Measurements from ENCODE around the gene SPATA12. TPM values are rescaled to one million over a fixed set of nuclear protein-coding genes. Genes with fewer than 3 reads are reported as not detected.

Gene SPATA12
- total RNA-seq, 1 experiment from 2014 or later = 0.22 TPM

DNA sequence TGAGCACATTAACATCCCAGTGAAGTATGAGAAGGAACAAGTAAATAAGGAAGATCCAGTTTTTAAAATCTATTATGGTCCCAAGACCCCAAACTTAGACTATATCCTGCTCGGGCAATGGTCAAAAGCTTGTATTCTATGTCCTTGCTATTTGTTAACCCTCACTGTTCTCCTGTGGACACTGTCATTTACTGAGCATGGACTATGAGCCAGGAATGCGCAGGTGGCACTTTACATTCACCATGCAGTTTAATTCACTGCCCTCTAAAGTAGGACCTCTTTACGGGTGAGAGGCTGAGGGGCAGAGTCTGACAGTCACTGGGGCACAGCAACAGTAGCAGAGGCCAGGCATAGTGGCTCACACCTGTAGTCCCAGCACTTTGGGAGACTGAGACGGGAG is 28.6 kb downstream of the SPATA12 start:
- no peak for DNase-seq
- H3K79me1 ChIP-seq (ENCODE audit: insufficient read depth, low read depth, low read length, poor library complexity, severe bottlenecking) = no peaks in the 10 kb centered on the region
- H3K27me3 ChIP-seq (ENCODE audit: insufficient read depth, low read length) = no peaks in the 10 kb centered on the region
- whole genome bisulfite sequencing (ENCODE audit: extremely low coverage, insufficient read length, low lambda C conversion rate) = no CpG with 5 or more reads among the region's 4 CpGs
- no peak overlapping the region for H3K27ac ChIP-seq (ENCODE audit: insufficient read length, low read depth, low read length)
- no peak overlapping the region for H2BK12ac ChIP-seq (ENCODE audit: insufficient read length, low read depth, low read length)
- peaks cover 2% of the 10 kb centered on the region for H4K20me1 ChIP-seq (ENCODE audit: control insufficient read depth, insufficient read depth, insufficient read length)
- H4K91ac ChIP-seq (ENCODE audit: insufficient read length, low read depth, low read length) = no peak overlapping the region
- no peak overlapping the region for H3K27ac Mint-ChIP-seq
- H4K5ac ChIP-seq (ENCODE audit: insufficient read length, low read depth, low read length) = no peak overlapping the region
- no peak overlapping the region for H3K9ac ChIP-seq (ENCODE audit: extremely low read depth, insufficient read length, low read length)
- H3K4ac ChIP-seq (ENCODE audit: low read depth, low read length) = no peak overlapping the region
- H3K4me1 ChIP-seq (ENCODE audit: insufficient read depth, low read length) = no peaks in the 10 kb centered on the region
- no peak overlapping the region for H4K8ac ChIP-seq (replicated peaks; ENCODE audit: insufficient read length, low read depth, low read length)
- H3K18ac ChIP-seq (ENCODE audit: insufficient read length, low read depth, low read length) = no peak overlapping the region
- H3K4me3 Mint-ChIP-seq = no peak overlapping the region
- H3K9me3 Mint-ChIP-seq = no peaks in the 10 kb centered on the region
- no peaks in the 10 kb centered on the region for H3K79me2 ChIP-seq (ENCODE audit: insufficient read depth, low read length)
- H2BK5ac ChIP-seq (ENCODE audit: insufficient read length, low read length) = no peak overlapping the region
- H2BK15ac ChIP-seq (ENCODE audit: low read depth, low read length) = no peak overlapping the region
- no peak overlapping the region for H3K23ac ChIP-seq (ENCODE audit: insufficient read length, low read depth, low read length)
- no peak overlapping the region for H2AFZ ChIP-seq (ENCODE audit: low read length)
- H3K56ac ChIP-seq (ENCODE audit: insufficient read length, low read depth, low read length) = no peak overlapping the region
- no peak overlapping the region for H3K14ac ChIP-seq (ENCODE audit: insufficient read depth, low read length)
- peaks cover 3 to 11% of the 10 kb centered on the region in 2 experiments; a peak in 3 of 4 replicates for H3K4me1 Mint-ChIP-seq
- H3K36me3 Mint-ChIP-seq (ENCODE audit: insufficient read depth in 1 of 3, low read depth in 3 of 3) = peaks cover 0 to 4% (median 0%) of the 10 kb centered on the region in 3 experiments; a peak in 3 of 7 replicates
- H3K23me2 ChIP-seq (ENCODE audit: insufficient read length, low read depth, low read length, poor library complexity, severe bottlenecking) = no peaks in the 10 kb centered on the region
- no peak overlapping the region for H2BK120ac ChIP-seq (ENCODE audit: low read depth, low read length, poor library complexity, severe bottlenecking)
- no peak overlapping the region for H3K4me2 ChIP-seq (ENCODE audit: insufficient read depth, insufficient read length, low read length)
- H2BK20ac ChIP-seq (ENCODE audit: low read depth, low read length, poor library complexity, severe bottlenecking) = no peak overlapping the region
- H3T11ph ChIP-seq (ENCODE audit: low read length) = no peak overlapping the region
- H3K9me3 ChIP-seq (ENCODE audit: control insufficient read depth, low read depth, low read length) = no peaks in the 10 kb centered on the region
- TF ChIP-seq, protein P1, sequence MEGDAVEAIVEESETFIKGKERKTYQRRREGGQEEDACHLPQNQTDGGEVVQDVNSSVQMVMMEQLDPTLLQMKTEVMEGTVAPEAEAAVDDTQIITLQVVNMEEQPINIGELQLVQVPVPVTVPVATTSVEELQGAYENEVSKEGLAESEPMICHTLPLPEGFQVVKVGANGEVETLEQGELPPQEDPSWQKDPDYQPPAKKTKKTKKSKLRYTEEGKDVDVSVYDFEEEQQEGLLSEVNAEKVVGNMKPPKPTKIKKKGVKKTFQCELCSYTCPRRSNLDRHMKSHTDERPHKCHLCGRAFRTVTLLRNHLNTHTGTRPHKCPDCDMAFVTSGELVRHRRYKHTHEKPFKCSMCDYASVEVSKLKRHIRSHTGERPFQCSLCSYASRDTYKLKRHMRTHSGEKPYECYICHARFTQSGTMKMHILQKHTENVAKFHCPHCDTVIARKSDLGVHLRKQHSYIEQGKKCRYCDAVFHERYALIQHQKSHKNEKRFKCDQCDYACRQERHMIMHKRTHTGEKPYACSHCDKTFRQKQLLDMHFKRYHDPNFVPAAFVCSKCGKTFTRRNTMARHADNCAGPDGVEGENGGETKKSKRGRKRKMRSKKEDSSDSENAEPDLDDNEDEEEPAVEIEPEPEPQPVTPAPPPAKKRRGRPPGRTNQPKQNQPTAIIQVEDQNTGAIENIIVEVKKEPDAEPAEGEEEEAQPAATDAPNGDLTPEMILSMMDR (conservative IDR thresholded peaks at IDR 0.05) = no peak
- H3K27me3 Mint-ChIP-seq (ENCODE audit: low read depth) = no peaks in the 10 kb centered on the region
- H2AK5ac ChIP-seq (ENCODE audit: insufficient read length, low read length) = no peak overlapping the region
